Aorta (tissue), 5 donors: ENCODE measurements around the gene CACNG3. TPM values are rescaled to one million over a fixed set of nuclear protein-coding genes. Genes with fewer than 3 reads are reported as not detected.
"Not testable (repeated sequence)": the region's sequence is repeated elsewhere in the genome, so short reads cannot be mapped to it uniquely, and the experiment has no call there.

Experiments used
- ATAC-seq: fragments of 200-7000 bp; cut with Tn5 transposase; one replicate; pipeline ENCODE4 v1.9.1; 2022; ENCODE audit warnings: moderate library complexity; ENCODE audit not compliant: low FRiP score
- DNase-seq, 2 donors: peaks; one replicate each; pipeline ENCODE4 v3.0.0-alpha.2; 2020
- H3K27ac ChIP-seq, 2 donors: one replicate each; pipeline ENCODE4 v1.5.1; 2013; ENCODE audit warnings: low read length in 2 of 2, mild to moderate bottlenecking in 2 of 2, moderate library complexity in 2 of 2, control low read depth in 1 of 2, inconsistent platforms in 1 of 2, low read depth in 1 of 2
- H3K27me3 ChIP-seq, 2 donors: one replicate each; pipeline ENCODE4 v1.6.1; 2013; ENCODE audit warnings: control low read depth in 1 of 2, low read length in 1 of 2, mild to moderate bottlenecking in 1 of 2, moderate library complexity in 1 of 2; ENCODE audit not compliant: insufficient read depth in 2 of 2, control insufficient read depth in 1 of 2
- H3K36me3 ChIP-seq, 2 donors: one replicate each; pipeline ENCODE4 v1.6.1; 2013; ENCODE audit warnings: control low read depth in 1 of 2, low read length in 1 of 2, mild to moderate bottlenecking in 1 of 2; ENCODE audit not compliant: insufficient read depth in 2 of 2, control insufficient read depth in 1 of 2
- H3K4me1 ChIP-seq, 2 donors: one replicate each; pipeline ENCODE4 v1.6.1; 2013; ENCODE audit warnings: low read length in 2 of 2, control low read depth in 1 of 2, mild to moderate bottlenecking in 1 of 2, moderate library complexity in 1 of 2; ENCODE audit not compliant: insufficient read depth in 2 of 2, control insufficient read depth in 1 of 2
- H3K4me3 ChIP-seq, 2 donors: one replicate each; pipeline ENCODE4 v1.5.1; 2013; ENCODE audit warnings: low read length in 2 of 2, control low read depth in 1 of 2, mild to moderate bottlenecking in 1 of 2
- H3K9me3 ChIP-seq: one replicate; pipeline ENCODE4 v1.6.1; 2013; ENCODE audit warnings: mild to moderate bottlenecking, low read length; ENCODE audit not compliant: control insufficient read depth
- WGBS, 2 donors: extraction: QIAGEN DNeasy Blood & Tissue Kit; methylation state at CpG; one replicate each; pipeline ENCODE4 v1.1.7; 2013; 5-methylcytosine and 5-hydroxymethylcytosine counted together
- intact Hi-C, 2 donors: fragments of 100-400 bp; cut with DNase I; formaldehyde crosslinking; loops; one replicate each; pipeline versions ENCODE4 v1.14.2 to v1.15.0; 2022
- polyA plus RNA-seq, 2 donors: library from polyadenylated mRNA; stranded (reverse); fragments of 200-250 nt; gene quantifications; one replicate each; pipeline ENCODE4 v1.2.3, GENCODE V29; 2013
- total RNA-seq, 2 donors: library from RNA; stranded (reverse); fragmentation: NEBNext Ultra II Directional; extraction: Animal tissue kit (Norgen Biotek cat#: 25700); gene quantifications; one replicate each; pipeline ENCODE4 v1.2.1, GENCODE V29; 2021
- donor health status: healthy with polysubstance abuse.
- donor health status: Bipolar disorder and iron deficiency.
- donor health status: DM: no; HTN: no; CAD: no.
- donor health status: DM: no; HTN: no; CAD: no.
- donor health status: DM: yes; HTN: yes; CAD: no.

The CACNG3 gene
- total and polyA plus RNA-seq, 4 donors: not detected

- intact Hi-C loops: loop anchor here in 1 of 2 donors (10.0 kb wide), 1 partner anchor 46 kb away; no protein-coding TSS in a partner anchor
Measured at GRCh38 chr16:24288516-24288915, 32.4 kb downstream of the CACNG3 start.

GRCh38 chr16:24289166-24289700 is 33.1 kb downstream of the CACNG3 start:
- WGBS, 2 donors: 57% methylated on average over 3 of the region's 3 CpGs
- Histone ChIP-seq H3K27me3 (no peaks in the 10 kb centered on the region), H3K27ac (no peak overlapping the region), H3K4me1 (no peaks in the 10 kb centered on the region), H3K36me3 (no peaks in the 10 kb centered on the region), H3K4me3 (no peak overlapping the region), H3K9me3 (no peaks in the 10 kb centered on the region)
- intact Hi-C loops: loop anchor here in 1 of 2 donors (10.0 kb wide), 1 partner anchor 46 kb away; no protein-coding TSS in a partner anchor
- no peak for DNase-seq
- ATAC-seq: no peak

More at GRCh38 chr16:24288516-24288915, 32.4 kb downstream of the CACNG3 start:
- 65 to 67% methylated on average over 2 of the region's 2 CpGs for WGBS, 2 donors
- Histone ChIP-seq H3K9me3 (no peaks in the 10 kb centered on the region), H3K27me3 (no peaks in the 10 kb centered on the region), H3K4me1 (no peaks in the 10 kb centered on the region), H3K4me3 (no peak overlapping the region), H3K36me3 (no peaks in the 10 kb centered on the region), H3K27ac (no peak overlapping the region)
- no peak for DNase-seq
- no peak for ATAC-seq

DNA sequence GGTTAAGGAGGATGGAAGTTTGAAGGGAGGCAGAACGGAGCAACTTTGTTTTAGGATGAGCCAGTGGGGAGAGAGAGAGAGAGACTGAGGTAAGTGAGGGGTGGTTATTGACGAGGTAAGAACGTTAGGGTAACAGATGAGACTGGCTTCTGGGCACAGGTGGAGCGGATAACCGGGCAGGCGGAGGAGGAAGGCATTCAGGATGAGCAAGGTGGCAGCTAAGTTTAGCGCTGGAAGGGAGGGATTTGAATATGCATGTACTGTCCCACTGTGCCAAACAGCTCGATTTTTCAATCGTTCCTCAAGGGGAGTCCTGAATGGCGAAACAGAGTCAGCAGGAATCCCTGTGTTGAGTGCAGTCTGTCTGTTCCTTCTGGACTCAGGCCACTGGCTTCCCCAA is 35.8 kb downstream of the CACNG3 start:
- no peaks in the 10 kb centered on the region for H3K27me3 ChIP-seq
- no peaks in the 10 kb centered on the region for H3K36me3 ChIP-seq
- H3K9me3 ChIP-seq: no peaks in the 10 kb centered on the region
- H3K4me3 ChIP-seq: no peak overlapping the region
- no peak for DNase-seq
- 42 to 46% methylated on average over 10 of the region's 10 CpGs for WGBS, 2 donors
- H3K27ac ChIP-seq: no peak overlapping the region
- intact Hi-C loops: loop anchor here in 1 of 2 donors (10.0 kb wide), 1 partner anchor 63 kb away; no protein-coding TSS in a partner anchor
- H3K4me1 ChIP-seq: no peaks in the 10 kb centered on the region
- ATAC-seq: no peak

DNA sequence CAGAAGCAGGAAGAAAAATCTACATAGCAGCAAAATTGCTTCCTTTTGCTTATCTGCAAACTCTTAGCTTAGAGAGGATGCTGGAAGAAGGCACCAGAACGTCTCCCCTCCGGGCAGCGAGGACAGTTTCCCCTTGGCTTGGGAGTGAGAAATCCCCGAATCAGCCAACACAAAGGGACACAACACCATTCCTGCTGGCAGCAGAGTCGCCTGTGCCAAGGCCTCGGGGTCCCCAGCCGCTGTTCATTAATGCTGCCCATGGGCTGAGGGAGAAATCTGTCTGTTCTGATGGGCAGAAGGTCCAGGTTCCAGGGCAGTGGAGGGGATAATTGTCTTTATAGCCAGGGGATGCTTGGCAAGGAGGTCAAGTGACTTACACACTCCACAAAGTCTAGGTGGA is 38.0 kb downstream of the CACNG3 start:
- 77 to 80% methylated on average over 7 of the region's 7 CpGs for WGBS, 2 donors
- Histone ChIP-seq H3K4me3 (no peak overlapping the region), H3K27me3 (no peaks in the 10 kb centered on the region), H3K9me3 (no peaks in the 10 kb centered on the region), H3K4me1 (no peaks in the 10 kb centered on the region), H3K36me3 (no peaks in the 10 kb centered on the region), H3K27ac (no peak overlapping the region)
- intact Hi-C loops: loop anchor here in 1 of 2 donors (10.0 kb wide), 1 partner anchor 61 kb away; no protein-coding TSS in a partner anchor
- no peak for DNase-seq
- no peak for ATAC-seq

DNA sequence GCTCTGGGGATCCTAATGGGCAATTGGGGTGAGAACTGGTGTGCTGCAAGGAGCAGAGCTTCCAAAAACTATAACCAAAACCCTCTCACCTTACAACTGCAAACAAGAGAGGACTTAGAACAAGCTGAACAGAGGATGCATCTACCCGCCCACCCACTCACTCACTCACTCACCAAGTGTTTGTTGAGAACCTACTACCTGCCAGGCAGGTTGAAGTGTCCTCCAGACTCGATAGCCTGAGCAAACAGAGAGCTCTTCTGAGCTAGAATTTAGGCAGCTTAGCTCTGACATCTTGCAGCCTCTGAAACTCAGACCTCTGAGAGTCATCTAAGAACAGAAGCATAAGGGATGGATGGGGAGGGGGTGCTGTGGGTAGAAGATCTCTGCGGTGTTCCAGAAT is 41.2 kb downstream of the CACNG3 start:
- Histone ChIP-seq H3K27ac (no peak overlapping the region), H3K36me3 (no peaks in the 10 kb centered on the region), H3K4me1 (no peaks in the 10 kb centered on the region), H3K27me3 (no peaks in the 10 kb centered on the region), H3K4me3 (no peak overlapping the region), H3K9me3 (peaks cover 3% of the 10 kb centered on the region)
- 47 to 54% methylated on average over 3 of the region's 3 CpGs for WGBS, 2 donors
- ATAC-seq (no peak), DNase-seq (no peak)
- intact Hi-C loops: loop anchor here in 1 of 2 donors (10.0 kb wide), 1 partner anchor 57 kb away; no protein-coding TSS in a partner anchor

DNA sequence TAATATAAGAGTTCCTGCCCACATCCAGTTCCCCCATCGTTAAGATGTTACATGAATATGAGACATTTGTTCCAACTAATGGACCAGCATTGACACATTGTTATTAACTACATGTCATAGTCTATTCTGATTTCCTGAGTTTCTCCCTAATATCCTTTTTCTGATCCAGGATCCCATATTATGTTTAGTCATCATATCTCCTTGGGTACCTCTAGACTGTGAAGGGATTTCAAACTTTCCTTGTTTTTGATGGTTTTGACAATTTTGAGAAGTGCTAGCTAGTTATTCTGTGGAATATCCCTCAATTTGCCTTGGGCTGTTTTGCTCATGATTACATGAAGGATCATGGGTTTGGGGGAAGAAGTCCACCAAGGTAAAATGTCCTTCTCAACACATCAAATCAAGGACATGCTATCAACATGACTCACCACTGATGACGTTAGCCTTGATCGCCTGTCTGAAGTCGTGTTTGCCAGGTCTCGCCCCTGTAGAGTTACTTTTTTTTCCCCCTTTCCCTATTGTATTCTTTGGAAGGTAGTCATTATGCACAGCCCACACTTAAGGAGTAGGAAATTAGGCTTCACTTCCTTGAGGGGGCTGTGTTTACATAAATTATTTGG is 42.5 kb downstream of the CACNG3 start:
- WGBS, 2 donors: 78 to 92% methylated on average over 5 of the region's 5 CpGs
- DNase-seq (no peak), ATAC-seq (no peak)
- H3K9me3 ChIP-seq: peaks cover 3% of the 10 kb centered on the region
- no peak overlapping the region for H3K4me3 ChIP-seq
- H3K27me3 ChIP-seq: no peaks in the 10 kb centered on the region
- intact Hi-C loops: loop anchor here in 1 of 2 donors (10.0 kb wide), 1 partner anchor 56 kb away; no protein-coding TSS in a partner anchor
- H3K4me1 ChIP-seq: no peaks in the 10 kb centered on the region
- no peak overlapping the region for H3K27ac ChIP-seq
- H3K36me3 ChIP-seq: no peaks in the 10 kb centered on the region

DNA sequence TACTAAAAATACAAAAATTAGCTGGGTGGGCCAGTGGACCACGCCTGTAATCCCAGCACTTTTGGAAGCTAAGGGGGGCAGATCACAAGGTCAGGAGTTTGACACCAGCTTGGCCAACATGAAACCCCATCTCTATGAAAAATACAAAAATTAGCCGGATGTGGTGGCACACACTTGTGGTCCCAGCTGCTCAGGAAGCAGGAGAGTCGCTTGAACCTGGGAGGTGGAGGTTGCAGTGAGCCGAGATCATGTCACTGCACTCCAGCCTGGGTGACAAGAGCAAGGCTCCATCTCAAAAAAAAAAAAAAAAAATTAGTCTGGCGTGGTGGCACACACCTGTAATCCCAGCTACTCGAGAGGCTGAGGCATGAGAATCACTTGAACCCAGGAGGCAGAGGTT is 44.6 kb downstream of the CACNG3 start:
- DNase-seq, ATAC-seq, H3K4me3 ChIP-seq, H3K9me3 ChIP-seq, H3K4me1 ChIP-seq, H3K27me3 ChIP-seq, H3K36me3 ChIP-seq, intact Hi-C loops, H3K27ac ChIP-seq: not testable (repeated sequence)
- WGBS, 2 donors: 84 to 88% methylated on average over 6 of the region's 6 CpGs

- 73 to 78% methylated on average over 8 of the region's 8 CpGs for WGBS, 2 donors
- no peaks in the 10 kb centered on the region for H3K4me1 ChIP-seq
- H3K4me3 ChIP-seq: no peak overlapping the region
- intact Hi-C loops: no loop called here
- H3K27me3 ChIP-seq: no peaks in the 10 kb centered on the region
- no peaks in the 10 kb centered on the region for H3K36me3 ChIP-seq
- H3K27ac ChIP-seq: no peak overlapping the region
- ATAC-seq: no peak
- H3K9me3 ChIP-seq: peaks cover 3% of the 10 kb centered on the region
- no peak for DNase-seq
Measured at GRCh38 chr16:24302636-24303035, 46.5 kb downstream of the CACNG3 start.

DNA sequence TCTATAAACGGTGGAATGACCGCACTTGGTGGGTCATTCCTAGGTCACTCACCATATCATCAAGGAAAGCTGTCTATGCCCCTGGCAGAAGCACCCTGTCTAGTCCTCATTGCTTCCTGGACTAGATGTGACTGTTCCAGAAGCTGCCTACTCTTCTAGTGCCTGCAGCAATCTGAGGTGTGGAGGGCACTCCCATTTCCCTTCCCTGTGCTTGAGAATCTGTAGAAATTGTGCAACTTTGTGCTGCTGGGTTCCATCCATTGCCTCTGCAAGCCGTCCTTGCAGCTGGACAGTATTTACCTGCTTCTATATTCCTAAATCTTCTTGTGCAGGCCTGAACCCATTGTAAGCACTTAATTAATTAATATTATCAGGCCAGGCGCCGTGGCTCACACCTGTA is 52.1 kb downstream of the CACNG3 start:
- Histone ChIP-seq H3K4me3 (no peak overlapping the region), H3K9me3 (no peaks in the 10 kb centered on the region), H3K27me3 (peaks cover 0 to 1% of the 10 kb centered on the region in 2 donors), H3K27ac (no peak overlapping the region), H3K36me3 (no peaks in the 10 kb centered on the region), H3K4me1 (no peaks in the 10 kb centered on the region)
- intact Hi-C loops: no loop called here
- 83 to 85% methylated on average over 5 of the region's 5 CpGs for WGBS, 2 donors
- DNase-seq (no peak), ATAC-seq (no peak)
